ENCODE results near the gene ATOH8.
A peak's percentile ranks its signal among the peaks of the same experiment; 100 is the strongest.

The ATOH8 gene

DNA sequence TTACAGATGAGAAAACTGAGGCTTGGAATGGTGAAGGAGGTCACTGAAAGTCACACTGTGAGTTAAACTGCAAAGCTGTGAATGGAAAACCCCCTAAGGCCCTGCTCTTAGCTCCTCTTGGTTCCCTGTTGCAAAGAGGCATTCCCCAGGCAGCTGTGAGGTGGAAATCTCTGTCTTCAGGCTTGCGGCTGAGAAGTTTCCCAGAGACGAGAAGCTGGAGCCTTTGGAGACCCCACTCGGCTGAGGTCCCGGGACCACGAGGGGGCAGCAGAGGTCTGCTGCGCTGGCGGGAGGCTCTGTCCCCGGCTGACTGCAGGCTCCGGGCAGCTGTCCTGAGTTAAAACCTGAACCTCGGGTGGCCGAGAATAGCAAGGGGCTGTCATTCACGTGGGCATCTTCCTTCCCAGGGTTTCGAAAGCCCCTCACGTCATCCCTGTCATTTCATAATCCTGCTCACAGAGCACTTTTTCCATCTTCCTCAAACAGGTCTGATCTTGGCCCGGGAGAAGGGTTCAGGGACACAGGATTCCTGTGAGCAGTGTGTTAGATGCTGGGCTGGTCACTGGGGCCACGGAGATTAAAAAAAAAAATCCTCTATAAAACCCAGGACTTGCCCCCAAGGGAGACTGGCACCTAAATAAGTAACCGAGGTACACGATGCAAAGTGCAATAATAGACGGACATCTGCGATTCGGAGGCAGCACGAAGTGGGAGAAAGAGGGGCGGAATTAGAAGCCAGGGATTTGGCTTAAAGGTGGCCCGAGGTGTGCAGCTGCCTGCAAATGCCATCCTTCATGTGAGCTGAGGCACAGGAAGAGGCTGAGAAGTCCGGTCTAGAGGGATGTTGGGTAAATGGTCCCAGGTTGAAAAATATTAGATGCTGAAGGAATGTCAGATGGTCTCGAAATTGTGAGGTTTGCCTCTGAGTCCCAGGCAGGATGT is 24.6 kb upstream of the ATOH8 start:
- peak; percentile 50 for DNase-seq (ENCODE audit: low read depth)
- H3K4me3 ChIP-seq (ENCODE audit: low read depth, low read length), result no peak overlapping the region
- in situ Hi-C loops (cut with HindIII; ENCODE audit: low sequenced_read_pairs), result no loop called here
- TF ChIP-seq, protein P1, sequence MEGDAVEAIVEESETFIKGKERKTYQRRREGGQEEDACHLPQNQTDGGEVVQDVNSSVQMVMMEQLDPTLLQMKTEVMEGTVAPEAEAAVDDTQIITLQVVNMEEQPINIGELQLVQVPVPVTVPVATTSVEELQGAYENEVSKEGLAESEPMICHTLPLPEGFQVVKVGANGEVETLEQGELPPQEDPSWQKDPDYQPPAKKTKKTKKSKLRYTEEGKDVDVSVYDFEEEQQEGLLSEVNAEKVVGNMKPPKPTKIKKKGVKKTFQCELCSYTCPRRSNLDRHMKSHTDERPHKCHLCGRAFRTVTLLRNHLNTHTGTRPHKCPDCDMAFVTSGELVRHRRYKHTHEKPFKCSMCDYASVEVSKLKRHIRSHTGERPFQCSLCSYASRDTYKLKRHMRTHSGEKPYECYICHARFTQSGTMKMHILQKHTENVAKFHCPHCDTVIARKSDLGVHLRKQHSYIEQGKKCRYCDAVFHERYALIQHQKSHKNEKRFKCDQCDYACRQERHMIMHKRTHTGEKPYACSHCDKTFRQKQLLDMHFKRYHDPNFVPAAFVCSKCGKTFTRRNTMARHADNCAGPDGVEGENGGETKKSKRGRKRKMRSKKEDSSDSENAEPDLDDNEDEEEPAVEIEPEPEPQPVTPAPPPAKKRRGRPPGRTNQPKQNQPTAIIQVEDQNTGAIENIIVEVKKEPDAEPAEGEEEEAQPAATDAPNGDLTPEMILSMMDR (IDR thresholded peaks at IDR 0.05; ENCODE audit: low read depth, low read length, missing control alignments), result peak; percentile 99

DNA sequence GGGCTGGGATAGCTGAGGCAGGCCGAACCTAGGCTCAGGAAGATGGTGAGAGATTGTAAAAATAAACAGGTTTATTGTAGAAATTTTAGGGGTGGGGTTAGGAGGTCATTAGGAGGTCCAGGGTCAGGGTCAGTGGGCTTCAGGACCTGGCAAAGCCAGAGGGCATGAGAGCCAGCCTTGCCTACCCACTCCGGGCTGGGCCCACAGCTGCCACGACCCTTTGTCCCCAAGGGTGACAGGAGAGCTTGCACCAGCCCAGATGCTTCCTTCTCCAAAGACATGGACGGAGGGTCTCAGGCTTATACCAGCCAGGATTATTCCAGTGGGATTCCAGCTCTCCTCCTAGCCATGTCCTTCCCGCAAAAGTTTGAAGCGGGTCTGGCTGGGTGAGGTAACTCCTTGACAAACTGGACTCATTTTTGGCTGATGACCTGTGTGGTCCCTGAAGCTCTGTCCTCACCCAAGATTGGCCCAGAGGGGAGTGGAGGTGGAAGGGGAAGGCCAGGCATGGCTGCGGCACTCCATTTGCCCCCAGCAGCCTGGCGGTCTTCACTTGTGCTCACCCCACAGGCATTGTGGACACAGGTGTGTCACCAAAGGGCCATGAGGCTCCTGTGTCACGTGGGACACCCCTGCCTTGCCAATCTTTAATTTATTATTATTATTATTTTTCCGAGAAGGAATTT is 23.8 kb upstream of the ATOH8 start:
- H3K4me3 ChIP-seq (ENCODE audit: low read depth, low read length), result no peak overlapping the region
- TF ChIP-seq, protein P1 (IDR thresholded peaks at IDR 0.05; ENCODE audit: low read depth, low read length, missing control alignments), result no peak
- no peak for DNase-seq (ENCODE audit: low read depth)
- in situ Hi-C loops (cut with HindIII; ENCODE audit: low sequenced_read_pairs), result no loop called here

DNA sequence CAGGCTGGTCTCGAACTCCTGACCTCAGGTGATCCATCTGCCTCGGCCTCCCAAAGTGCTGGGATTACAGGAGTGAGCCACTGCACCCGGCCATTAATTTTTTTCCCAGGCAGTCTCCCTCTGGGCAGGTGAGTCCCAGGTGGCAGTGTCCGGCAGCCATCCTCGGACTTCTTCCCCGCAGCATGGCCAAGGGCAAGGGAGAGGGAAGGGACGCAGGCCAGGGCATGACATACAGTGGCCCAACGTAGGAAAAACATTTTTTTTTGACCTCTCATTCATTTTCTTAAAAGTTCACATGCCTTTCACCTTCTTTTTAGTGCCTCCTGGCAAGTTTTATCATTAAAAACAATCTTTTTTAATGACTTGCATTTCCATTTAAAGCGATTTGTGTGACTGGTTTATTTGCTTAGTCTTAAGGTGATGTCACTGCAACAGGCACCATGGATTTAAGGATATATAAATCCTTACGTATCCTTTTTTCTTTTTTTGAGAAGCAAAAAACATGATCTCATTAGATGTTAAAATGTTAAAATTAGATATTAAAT is 23.0 kb upstream of the ATOH8 start:
- TF ChIP-seq, protein P1 (IDR thresholded peaks at IDR 0.05; ENCODE audit: low read depth, low read length, missing control alignments), result no peak
- no peak for DNase-seq (ENCODE audit: low read depth)
- in situ Hi-C loops (cut with HindIII; ENCODE audit: low sequenced_read_pairs), result no loop called here

DNA sequence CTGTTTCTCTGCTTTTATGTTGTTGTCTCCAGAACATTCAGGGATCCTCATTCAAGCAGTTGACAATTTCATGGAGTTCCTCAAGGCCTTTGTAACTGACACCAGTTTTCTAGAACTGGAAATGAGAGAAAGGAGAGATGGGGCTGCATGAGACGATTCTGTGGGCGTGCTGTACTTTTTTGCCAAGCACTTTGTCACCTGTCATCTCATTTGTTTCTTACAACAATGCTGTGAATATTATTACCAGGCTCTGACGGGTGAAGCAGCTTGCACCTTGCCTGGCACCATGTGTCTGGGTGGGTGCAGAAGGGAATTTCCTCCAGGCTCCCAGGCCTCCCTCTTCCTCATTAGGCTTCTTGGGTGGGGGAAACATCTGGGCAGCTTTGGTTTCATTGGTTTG is 22.2 kb upstream of the ATOH8 start:
- no peak overlapping the region for H3K4me3 ChIP-seq (ENCODE audit: low read depth, low read length)
- DNase-seq (ENCODE audit: low read depth), result no peak
- TF ChIP-seq, protein P1 (IDR thresholded peaks at IDR 0.05; ENCODE audit: low read depth, low read length, missing control alignments), result no peak
- in situ Hi-C loops (cut with HindIII; ENCODE audit: low sequenced_read_pairs), result no loop called here

More for the DNA sequence above, 23.0 kb upstream of the ATOH8 start:
- no peak overlapping the region for H3K4me3 ChIP-seq (ENCODE audit: low read depth, low read length)

DNA sequence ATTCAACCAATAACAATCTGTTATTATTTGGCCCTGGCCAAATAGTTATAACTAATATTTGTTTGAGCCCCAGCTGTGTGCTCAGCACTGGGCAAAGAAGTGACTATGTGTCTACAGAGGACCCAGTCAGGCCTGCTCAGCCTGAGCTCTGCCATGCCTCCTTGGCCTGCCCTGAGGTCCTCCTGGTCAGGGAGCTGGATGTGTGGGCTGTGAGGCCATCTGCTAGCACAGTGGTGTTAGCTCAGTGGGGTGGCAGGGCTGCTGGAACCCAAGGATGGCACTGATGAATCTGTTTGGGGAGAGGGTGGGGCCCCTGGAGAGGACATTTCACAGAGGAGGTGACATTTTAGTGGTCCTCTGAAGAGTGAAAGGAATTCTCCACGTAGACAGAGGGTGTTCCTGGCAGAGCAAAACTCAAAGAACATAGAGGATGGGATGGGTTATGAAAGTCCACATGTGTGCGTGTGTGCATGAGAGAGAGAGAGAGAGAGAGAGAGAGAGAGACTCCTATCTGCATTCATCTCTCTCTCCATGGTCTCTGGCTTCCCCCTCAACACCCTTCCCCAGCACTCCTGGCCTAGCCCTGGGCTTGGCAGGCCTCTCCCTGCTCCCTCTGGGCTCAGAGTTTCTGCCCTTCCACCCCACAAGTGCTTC is 21.2 kb upstream of the ATOH8 start:
- in situ Hi-C loops (cut with HindIII; ENCODE audit: low sequenced_read_pairs), result no loop called here
- TF ChIP-seq, protein P1 (IDR thresholded peaks at IDR 0.05; ENCODE audit: low read depth, low read length, missing control alignments), result no peak
- no peak for DNase-seq (ENCODE audit: low read depth)
- no peak overlapping the region for H3K4me3 ChIP-seq (ENCODE audit: low read depth, low read length)

Data from astrocyte of the cerebellum (primary cell).